ENCODE data around the gene ASB3. TPM values are rescaled to one million over a fixed set of nuclear protein-coding genes. Genes with fewer than 3 reads are reported as not detected.

ASB3 gene
- total and polyA plus RNA-seq, 9 of the 15 experiments (the other 6 are each of a cell fraction or from before 2014, with no cell fraction given) = 13.6 to 35.3 (median 18.7) TPM

GRCh38 chr2:53767405-53768241 is 19.1 kb downstream of the ASB3 start, which contains the start of gene CHAC2 (continued):
- no peak for TF ChIP-seq RBM25 (IDR thresholded peaks at IDR 0.05; ENCODE audit: low read depth, low read length, severe bottlenecking)
- no peak for TF ChIP-seq MBD2 (IDR thresholded peaks at IDR 0.05; ENCODE audit: borderline replicate concordance, low read depth)
- peak; percentile 91 for TF ChIP-seq RBFOX2 (IDR thresholded peaks at IDR 0.05; ENCODE audit: low read depth, low read length)
- TF ChIP-seq CHD7 (IDR thresholded peaks at IDR 0.05; ENCODE audit: low read depth, low read length) = no peak
- no peak for TF ChIP-seq MTF1 (CRISPR knock-in tag; IDR thresholded peaks at IDR 0.05; ENCODE audit: borderline replicate concordance)
- 0 out of 2 replicates have a peak, but pooled peaks have one; percentile 5 for TF ChIP-seq SPI1 (IDR thresholded peaks at IDR 0.05; ENCODE audit: borderline replicate concordance, low read depth, low read length)
- TF ChIP-seq ELF2 (CRISPR knock-in tag; IDR thresholded peaks at IDR 0.05) = no peak
- TF ChIP-seq HDAC2 (IDR thresholded peaks at IDR 0.05) = no peak
- peak in 2 of 3 experiments; percentile 14 to 22; a peak in 3 of 6 replicates for TF ChIP-seq CTCF (IDR thresholded peaks at IDR 0.05 in 2 of 3, conservative IDR thresholded peaks at IDR 0.05 in 1 of 3; ENCODE audit: insufficient read depth in 2 of 3, low read depth in 1 of 3, low read length in 3 of 3)
- no peak for TF ChIP-seq ZNF551 (CRISPR knock-in tag; IDR thresholded peaks at IDR 0.05)
- no peak for TF ChIP-seq HEY1 (CRISPR knock-in tag; IDR thresholded peaks at IDR 0.05; ENCODE audit: borderline replicate concordance)
- no peak for TF ChIP-seq BCL6 (CRISPR knock-in tag; IDR thresholded peaks at IDR 0.05)
- peak; percentile 70 for TF ChIP-seq HMGN3 (IDR thresholded peaks at IDR 0.05; ENCODE audit: borderline replicate concordance, extremely low read depth, insufficient read length, low read depth, low read length)
- TF ChIP-seq MEIS2 (IDR thresholded peaks at IDR 0.05; ENCODE audit: partially characterized antibody) = peak; percentile 69
